BLaER1 (cell line): ENCODE results near the gene MRPL10.

Source experiments
- H3K27ac ChIP-seq: shearing (Covaris generic); formaldehyde crosslinking; 2 replicates; pipeline ENCODE4 v1.8.1; 2022
- H3K27me3 ChIP-seq: shearing (Covaris generic); formaldehyde crosslinking; 2 replicates; pipeline ENCODE4 v1.8.1; 2022
- H3K36me3 ChIP-seq: shearing (Covaris generic); formaldehyde crosslinking; 2 replicates; pipeline ENCODE4 v1.8.1; 2022
- H3K4me1 ChIP-seq: shearing (Covaris generic); formaldehyde crosslinking; 2 replicates; pipeline ENCODE4 v1.8.1; 2022
- H3K4me2 ChIP-seq: shearing (Covaris generic); formaldehyde crosslinking; 2 replicates; pipeline ENCODE4 v1.8.1; 2022
- H3K4me3 ChIP-seq: shearing (Covaris generic); formaldehyde crosslinking; 2 replicates; pipeline ENCODE4 v1.8.1; 2022
- H3K9ac ChIP-seq: shearing (Covaris generic); formaldehyde crosslinking; 2 replicates; pipeline ENCODE4 v1.8.1; 2022
- H3K9me3 ChIP-seq: shearing (Covaris generic); formaldehyde crosslinking; 2 replicates; pipeline ENCODE4 v1.8.1; 2022
- H4K20me1 ChIP-seq: shearing (Covaris generic); formaldehyde crosslinking; 2 replicates; pipeline ENCODE4 v1.8.1; 2022
- Cebpa-rat ChIP-seq: shearing (Covaris generic); IDR thresholded peaks from 2 replicates; pipeline ENCODE4 v1.8.1; 2022

The MRPL10 gene

DNA sequence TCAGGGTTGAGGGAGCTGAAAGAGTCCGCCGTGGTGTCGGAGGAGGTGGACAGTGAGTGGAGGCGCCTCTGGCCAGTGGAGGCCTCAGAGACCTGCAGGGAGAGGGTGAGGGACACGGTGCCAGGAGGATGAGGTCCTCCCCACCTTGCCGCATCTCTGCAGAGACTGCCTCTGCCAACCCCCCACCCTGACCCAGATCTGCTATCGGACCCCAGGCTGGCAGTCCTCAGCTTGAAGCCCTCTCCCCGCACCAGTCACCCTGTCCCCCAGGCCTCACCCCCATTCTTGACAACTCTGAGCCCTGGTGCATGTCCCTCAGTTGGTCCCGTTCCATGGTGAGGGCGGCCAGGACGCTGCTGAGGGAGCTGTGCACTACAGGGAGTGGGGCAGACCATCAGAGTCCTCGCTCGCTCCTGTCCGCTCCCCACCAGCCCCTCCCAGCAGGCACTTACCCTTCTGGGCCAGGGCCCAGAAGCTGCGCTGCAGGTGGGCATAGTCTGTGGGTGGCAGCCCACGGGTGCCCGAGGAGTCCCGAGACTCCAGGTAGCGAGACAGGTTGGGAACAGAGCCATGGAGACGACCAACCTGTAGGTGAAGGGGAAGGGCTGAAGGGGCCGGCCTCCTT, 15.1 kb downstream of the MRPL10 start:
- no peak for TF ChIP-seq Cebpa-rat
- Histone ChIP-seq H3K27ac (no peak overlapping the region), H3K4me3 (no peak overlapping the region), H3K9ac (no peak overlapping the region), H3K9me3 (no peaks in the 10 kb centered on the region), H3K36me3 (peaks cover 84% of the 10 kb centered on the region), H3K27me3 (no peaks in the 10 kb centered on the region), H3K4me2 (no peak overlapping the region), H4K20me1 (peaks cover 7% of the 10 kb centered on the region; the same call in 1 of the 2 replicates), H3K4me1 (peaks cover 14% of the 10 kb centered on the region)

DNA sequence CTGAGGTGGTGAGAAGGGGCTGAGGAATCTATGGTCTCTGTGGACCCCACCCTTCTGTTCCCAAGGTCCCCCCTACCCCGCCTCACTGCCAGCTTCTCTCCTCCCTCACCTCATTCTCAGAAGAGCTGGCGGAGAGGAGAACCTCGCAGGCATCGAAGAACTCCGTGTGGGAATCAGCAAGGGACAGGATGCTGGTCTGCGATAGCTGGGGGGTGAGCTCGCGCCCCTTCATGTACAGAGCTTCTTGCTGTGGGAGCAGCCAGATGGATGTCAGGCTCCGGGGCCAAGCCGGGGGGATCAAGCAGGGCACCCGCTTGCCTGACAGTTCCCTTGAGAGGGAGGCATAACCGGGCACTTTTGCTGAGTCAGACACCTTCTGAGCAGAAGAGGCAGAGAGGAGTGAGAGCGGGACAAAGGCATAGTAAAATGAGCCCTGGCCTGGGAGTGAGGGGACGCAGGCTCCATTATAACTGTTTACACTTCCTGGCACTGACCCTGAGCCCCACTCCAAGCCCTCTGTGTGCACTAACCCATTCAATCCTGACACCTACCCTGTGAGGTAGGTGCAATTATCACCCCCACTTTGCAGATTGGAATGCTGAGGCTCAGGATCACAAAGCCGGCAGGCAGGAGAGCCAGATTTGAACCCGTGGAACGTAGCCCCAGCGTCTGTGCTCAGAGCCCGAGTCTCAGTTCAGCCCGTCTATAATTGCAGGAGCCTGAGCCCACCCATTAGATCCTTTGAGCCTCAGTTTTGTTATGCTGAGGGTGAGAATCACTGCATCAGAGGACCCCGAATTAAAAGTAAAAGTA, 16.0 kb downstream of the MRPL10 start:
- no peak overlapping the region for H3K4me3 ChIP-seq
- H3K36me3 ChIP-seq: peaks cover 92% of the 10 kb centered on the region
- TF ChIP-seq Cebpa-rat: no peak
- no peak overlapping the region for H3K4me2 ChIP-seq
- H3K27me3 ChIP-seq: no peaks in the 10 kb centered on the region
- no peak overlapping the region for H3K9ac ChIP-seq
- H4K20me1 ChIP-seq: peaks cover 13% of the 10 kb centered on the region; the same call in 1 of the 2 replicates
- H3K4me1 ChIP-seq: peaks cover 4% of the 10 kb centered on the region
- no peak overlapping the region for H3K27ac ChIP-seq
- no peaks in the 10 kb centered on the region for H3K9me3 ChIP-seq

GRCh38 chr17:47813512-47814031, 17.8 kb downstream of the MRPL10 start:
- Histone ChIP-seq H4K20me1 (peaks cover 14% of the 10 kb centered on the region; the same call in 1 of the 2 replicates), H3K27ac (no peak overlapping the region), H3K9ac (no peak overlapping the region), H3K27me3 (no peaks in the 10 kb centered on the region), H3K4me3 (no peak overlapping the region), H3K4me1 (no peaks in the 10 kb centered on the region), H3K9me3 (no peaks in the 10 kb centered on the region), H3K4me2 (no peak overlapping the region), H3K36me3 (peaks cover 99% of the 10 kb centered on the region)
- no peak for TF ChIP-seq Cebpa-rat

DNA sequence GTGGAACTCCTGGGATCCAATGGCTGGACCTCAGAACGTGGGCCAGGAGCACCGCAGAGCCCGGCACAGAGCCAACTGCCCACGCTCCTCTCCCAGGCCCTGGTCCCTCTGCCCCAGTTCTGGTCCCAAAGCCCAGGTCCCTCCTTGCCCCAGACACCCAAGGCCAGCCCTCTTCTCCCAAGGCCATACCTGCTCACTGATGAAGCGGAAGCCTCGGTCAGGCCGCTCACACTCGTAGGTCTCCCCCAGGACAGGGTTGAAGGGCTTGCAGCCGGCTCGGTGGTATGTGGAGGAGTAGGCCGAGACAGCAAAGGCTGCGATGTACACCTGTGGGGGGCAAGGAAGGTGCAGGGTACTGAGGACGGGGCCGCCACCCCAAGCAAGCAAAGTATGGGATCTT, 18.3 kb downstream of the MRPL10 start:
- Histone ChIP-seq H3K4me2 (no peak overlapping the region), H3K27ac (no peak overlapping the region), H3K9ac (no peak overlapping the region), H3K9me3 (no peaks in the 10 kb centered on the region), H3K4me3 (no peak overlapping the region), H4K20me1 (peaks cover 14% of the 10 kb centered on the region; the same call in 1 of the 2 replicates), H3K36me3 (peaks cover 99% of the 10 kb centered on the region), H3K4me1 (no peaks in the 10 kb centered on the region), H3K27me3 (no peaks in the 10 kb centered on the region)
- no peak for TF ChIP-seq Cebpa-rat

DNA sequence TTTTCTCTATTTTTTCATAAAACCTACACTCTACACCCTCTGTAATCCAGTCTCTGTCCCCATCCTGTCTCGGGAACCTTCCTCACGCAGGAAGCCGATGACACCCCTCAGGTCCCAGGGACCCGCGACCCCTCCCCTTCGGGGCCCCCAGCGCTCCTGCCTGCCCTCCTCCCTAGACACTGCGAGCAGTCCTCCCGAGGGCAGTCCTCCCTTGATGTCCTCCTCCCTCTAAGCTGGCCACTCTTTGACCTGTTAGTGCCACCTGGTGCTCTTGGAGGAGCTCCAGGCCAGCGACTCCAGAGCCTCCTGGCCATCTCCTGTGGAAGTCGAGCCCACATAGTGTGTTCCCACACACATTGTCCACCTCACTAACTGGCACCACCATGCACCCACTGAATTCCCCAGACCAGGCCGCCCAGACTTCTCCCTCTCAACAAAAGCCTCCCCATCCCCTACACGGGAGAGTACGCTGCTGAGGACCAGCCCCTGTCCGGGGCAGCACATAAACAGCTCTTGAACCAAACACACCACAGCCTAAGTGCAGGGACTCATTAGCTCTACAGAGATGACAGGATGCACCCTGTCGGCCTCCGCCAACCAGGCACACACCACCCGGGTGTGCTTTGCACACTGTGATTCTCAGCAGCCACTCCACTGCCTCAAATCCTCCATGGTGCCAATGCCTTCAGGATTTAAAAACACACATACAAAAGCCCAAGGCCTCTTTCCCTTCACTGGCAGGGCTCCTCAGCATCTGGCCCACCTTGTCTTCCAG, 19.0 kb downstream of the MRPL10 start:
- Histone ChIP-seq H3K9ac (no peak overlapping the region), H3K4me2 (no peak overlapping the region), H3K4me1 (peaks cover 2% of the 10 kb centered on the region; the same call in 1 of the 2 replicates), H3K36me3 (peaks cover 99% of the 10 kb centered on the region), H3K4me3 (no peak overlapping the region), H3K27me3 (no peaks in the 10 kb centered on the region), H3K9me3 (no peaks in the 10 kb centered on the region), H3K27ac (no peak overlapping the region), H4K20me1 (peaks cover 14% of the 10 kb centered on the region; the same call in 1 of the 2 replicates)
- no peak for TF ChIP-seq Cebpa-rat

DNA sequence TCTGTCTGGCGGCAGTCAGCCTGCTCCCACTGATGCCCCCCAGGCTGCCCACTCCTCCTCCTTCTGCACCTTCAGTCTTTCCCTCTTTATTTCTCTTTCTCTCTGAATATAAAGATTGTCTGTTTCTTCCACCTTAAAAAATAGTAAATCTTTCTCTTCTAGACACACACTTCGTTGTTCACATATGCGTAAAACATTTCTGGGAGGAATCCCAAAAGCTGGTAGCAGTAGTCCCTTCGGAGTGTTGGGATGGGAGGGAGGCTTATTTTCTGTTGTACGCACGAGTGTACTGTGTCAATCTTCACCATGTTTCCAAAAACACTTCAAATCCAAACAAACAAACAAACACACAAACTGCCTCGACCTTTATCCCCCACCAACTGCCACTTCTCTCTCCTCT, 19.6 kb downstream of the MRPL10 start:
- no peak overlapping the region for H3K4me3 ChIP-seq
- H3K4me2 ChIP-seq: no peak overlapping the region
- H3K27ac ChIP-seq: no peak overlapping the region
- no peaks in the 10 kb centered on the region for H3K9me3 ChIP-seq
- peaks cover 99% of the 10 kb centered on the region for H3K36me3 ChIP-seq
- H3K27me3 ChIP-seq: no peaks in the 10 kb centered on the region
- H3K9ac ChIP-seq: no peak overlapping the region
- H4K20me1 ChIP-seq: peaks cover 14% of the 10 kb centered on the region; the same call in 1 of the 2 replicates
- peaks cover 8% of the 10 kb centered on the region for H3K4me1 ChIP-seq
- TF ChIP-seq Cebpa-rat: no peak

DNA sequence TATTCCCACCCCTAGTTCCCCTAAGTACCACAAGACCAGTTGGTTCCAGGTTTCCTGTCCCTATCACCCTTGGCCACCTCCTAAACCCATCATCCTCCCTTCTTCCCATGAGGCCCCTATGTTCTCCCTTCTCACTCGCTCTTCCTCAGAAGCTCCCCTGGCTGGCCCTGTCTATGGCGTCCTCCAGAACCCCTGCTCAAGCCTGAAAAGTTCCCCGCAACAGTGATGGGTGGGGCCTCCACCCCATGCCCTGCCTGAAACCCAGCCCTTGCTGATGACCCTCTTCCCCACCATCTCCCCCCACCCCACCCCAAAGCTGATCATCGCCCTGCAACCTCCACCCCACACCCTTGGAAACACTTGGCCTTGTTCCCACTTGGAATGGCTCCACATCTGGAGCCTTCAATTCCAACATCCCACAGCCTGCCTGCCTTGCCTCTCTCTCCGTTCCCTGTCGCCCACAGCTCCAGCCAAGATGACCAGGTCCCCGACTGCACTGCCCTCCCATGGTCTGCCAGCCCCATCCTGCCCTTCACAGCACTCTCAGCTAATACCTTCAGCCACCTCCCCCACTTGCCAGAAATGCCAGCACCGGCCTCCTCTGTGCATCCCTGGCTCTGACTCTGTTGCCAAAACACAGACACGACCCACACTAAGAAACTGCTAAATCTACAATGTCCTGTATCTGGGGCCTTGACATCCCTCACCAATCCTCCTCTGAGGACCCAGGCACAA, 20.3 kb downstream of the MRPL10 start:
- Histone ChIP-seq H3K4me3 (no peak overlapping the region), H3K27me3 (no peaks in the 10 kb centered on the region), H3K36me3 (peaks cover 96% of the 10 kb centered on the region), H3K4me2 (no peak overlapping the region), H3K4me1 (peaks cover 14% of the 10 kb centered on the region), H3K9me3 (no peaks in the 10 kb centered on the region), H3K27ac (no peak overlapping the region), H3K9ac (no peak overlapping the region), H4K20me1 (peaks cover 14% of the 10 kb centered on the region; the same call in 1 of the 2 replicates)
- TF ChIP-seq Cebpa-rat: no peak

- Histone ChIP-seq H4K20me1 (peaks cover 14% of the 10 kb centered on the region; the same call in 1 of the 2 replicates), H3K9ac (no peak overlapping the region), H3K27ac (no peak overlapping the region), H3K36me3 (peaks cover 88% of the 10 kb centered on the region), H3K4me1 (peaks cover 22% of the 10 kb centered on the region), H3K27me3 (no peaks in the 10 kb centered on the region), H3K4me2 (no peak overlapping the region), H3K9me3 (no peaks in the 10 kb centered on the region), H3K4me3 (no peak overlapping the region)
- TF ChIP-seq Cebpa-rat: no peak
Observed at GRCh38 chr17:47810200-47810821, 21.0 kb downstream of the MRPL10 start.
